Posterior cingulate gyrus (tissue), 11 donors: ENCODE data around the gene RASGRF1.
"Not testable (repeated sequence)": the region's sequence is repeated elsewhere in the genome, so short reads cannot be mapped to it uniquely, and the experiment has no call there.

Source experiments
- DNase-seq, 10 donors: peaks; one replicate each; pipeline versions ENCODE4 v3.0.0 to v3.0.0-alpha.2; 2020 to 2021; ENCODE audit warnings: mixed read lengths in 3 of 10
- intact Hi-C: fragments of 100-400 bp; cut with DNase I; formaldehyde crosslinking; loops from one replicate; pipeline ENCODE4 v1.15.1; 2023

Gene RASGRF1

DNA sequence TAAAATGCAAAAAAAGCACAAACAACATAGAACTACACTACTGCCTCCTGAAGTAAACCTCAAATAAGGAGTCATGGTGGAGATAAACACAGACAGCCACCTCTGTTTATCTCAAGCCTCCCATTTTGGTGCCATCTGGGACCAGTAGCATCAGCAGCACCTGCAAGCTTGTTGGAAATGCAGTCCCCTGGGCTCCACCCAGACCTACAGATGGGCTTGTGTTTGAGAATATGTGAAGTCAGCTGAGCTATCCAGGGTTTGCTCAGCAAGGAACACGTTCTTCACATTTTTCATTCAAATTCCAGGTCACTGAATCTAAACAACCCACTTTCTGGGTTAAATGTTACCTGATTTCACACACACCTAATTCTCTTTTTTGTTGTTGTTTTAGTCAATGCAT, 45.5 kb downstream of the RASGRF1 start:
- intact Hi-C loops, result no loop called here
- peak in 1 of 10 donors; percentile 12 for DNase-seq

GRCh38 chr15:79042213-79042928, 48.2 kb downstream of the RASGRF1 start:
- DNase-seq, result peak in 2 of 10 donors; percentile 16 to 43

DNA sequence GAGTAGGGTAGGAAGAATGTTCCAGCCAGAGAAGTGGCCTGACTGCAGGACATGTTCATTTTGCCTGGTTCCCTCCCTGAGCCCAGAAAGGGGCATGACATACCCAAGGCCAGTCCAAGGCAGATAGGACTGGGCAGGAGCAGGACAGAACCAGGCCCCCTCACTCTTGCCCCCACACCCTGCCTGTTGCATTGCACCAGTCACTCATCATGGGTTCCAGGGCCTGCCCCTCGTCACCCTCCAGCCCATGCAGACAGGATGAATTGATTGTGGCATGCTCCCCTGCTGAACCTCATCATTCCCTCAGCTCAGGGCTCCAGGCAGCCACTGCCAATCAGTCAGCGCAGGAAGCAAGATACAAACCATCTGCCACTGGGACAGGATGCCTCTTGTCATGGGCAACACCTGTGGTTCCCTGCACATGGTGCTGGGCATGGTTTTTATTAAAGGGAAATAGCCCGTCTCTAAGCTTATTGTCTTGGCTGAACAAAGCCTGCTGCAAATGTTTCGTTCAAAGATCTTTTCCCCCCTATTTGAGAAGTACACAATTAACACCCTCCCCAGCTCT, 48.9 kb downstream of the RASGRF1 start:
- peak in 3 of 10 donors; percentile 37 to 57 (median 49) for DNase-seq
- intact Hi-C loops, result no loop called here

More at GRCh38 chr15:79042213-79042928, 48.2 kb downstream of the RASGRF1 start:
- intact Hi-C loops, result no loop called here

DNA sequence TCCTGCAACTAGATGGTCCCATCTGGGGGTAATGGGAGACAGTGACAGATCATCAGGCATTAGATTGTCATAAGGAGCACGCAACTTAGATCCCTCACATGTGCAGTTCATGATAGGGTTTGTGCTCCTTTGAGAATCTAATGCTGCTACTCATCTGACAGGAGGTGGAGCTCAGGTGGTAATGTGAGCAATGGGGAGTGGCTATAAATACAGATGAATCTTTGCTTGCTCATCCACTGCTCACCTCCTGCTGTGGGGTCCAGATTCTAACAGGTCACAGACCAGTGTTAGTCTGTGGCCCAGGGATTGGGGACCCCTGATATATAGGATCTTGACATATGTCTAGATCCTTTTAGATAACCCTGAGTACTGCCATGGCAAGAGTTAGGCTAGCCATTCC, 52.7 kb downstream of the RASGRF1 start:
- peak in 1 of 10 donors; percentile 12 for DNase-seq
- intact Hi-C loops, result no loop called here

GRCh38 chr15:79036323-79036722, 54.3 kb downstream of the RASGRF1 start:
- intact Hi-C loops, result no loop called here
- peak in 1 of 10 donors; percentile 66 for DNase-seq

DNA sequence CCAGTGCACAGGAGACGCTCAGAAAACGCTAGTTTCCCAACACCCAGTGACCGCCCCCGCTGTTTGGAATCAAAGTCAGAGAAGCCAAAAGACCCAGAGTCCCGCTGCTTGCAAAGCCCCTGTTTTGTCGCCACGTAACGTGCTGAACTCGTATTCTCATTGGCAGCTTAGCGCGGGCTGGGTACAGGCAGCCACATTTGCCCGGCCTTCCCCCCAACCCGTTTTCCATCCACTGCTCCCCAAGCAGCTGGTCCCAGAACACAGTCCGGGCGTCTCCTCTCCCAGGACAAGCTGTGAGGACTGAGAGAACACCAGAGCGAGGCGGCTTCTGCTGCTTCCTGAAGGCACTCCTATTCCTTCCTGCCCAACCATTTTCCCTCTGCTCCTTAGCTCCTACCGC, 54.8 kb downstream of the RASGRF1 start:
- peak in 2 of 10 donors; percentile 69 to 70 for DNase-seq
- intact Hi-C loops, result no loop called here

GRCh38 chr15:79035111-79035601, 55.4 kb downstream of the RASGRF1 start:
- intact Hi-C loops, result no loop called here

DNA sequence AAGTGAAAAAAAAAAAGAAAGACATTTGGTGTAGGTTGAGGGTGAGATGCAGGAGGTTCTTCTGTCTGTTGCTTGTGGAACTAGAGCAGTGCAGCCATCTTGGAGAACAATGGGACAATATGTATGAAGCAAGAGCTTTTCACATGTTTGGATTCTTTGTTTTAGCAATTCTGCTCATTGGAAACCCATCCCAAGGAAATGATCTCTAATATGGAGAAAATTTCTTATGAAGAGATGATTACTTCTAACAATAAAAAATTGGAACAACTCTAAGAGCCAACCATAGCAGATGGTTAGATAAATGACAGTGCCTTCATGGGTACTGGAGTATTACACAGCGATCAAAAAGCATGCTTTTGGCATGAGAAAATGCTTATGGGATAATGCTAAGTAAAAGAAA, 56.3 kb downstream of the RASGRF1 start:
- intact Hi-C loops, result no loop called here

More at GRCh38 chr15:79035111-79035601, 55.4 kb downstream of the RASGRF1 start:
- peak in 3 of 10 donors; percentile 37 to 81 (median 67) for DNase-seq

DNA sequence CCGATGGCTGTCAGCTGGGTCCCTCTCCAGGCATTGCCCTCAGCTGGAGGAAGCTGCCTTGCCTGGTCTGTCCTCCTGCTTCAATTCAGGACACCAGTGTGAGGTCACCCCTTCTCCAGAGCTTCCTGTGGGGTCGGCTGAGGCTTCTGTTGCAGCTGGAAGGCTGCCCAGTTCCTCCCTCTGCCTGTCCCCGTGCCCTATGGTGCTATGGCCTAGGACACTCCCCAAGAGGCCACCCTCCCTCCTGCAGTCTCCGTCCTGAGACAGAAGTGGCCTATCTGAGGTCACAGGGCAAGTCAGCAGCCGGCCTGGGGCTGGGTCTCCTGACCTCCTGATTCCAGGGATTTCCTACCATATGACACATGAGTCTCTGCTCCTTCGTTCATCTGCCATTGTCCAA, 57.9 kb downstream of the RASGRF1 start:
- peak in 2 of 10 donors; percentile 57 for DNase-seq
- intact Hi-C loops, result no loop called here

More for the DNA sequence above, 56.3 kb downstream of the RASGRF1 start:
- no peak for DNase-seq

DNA sequence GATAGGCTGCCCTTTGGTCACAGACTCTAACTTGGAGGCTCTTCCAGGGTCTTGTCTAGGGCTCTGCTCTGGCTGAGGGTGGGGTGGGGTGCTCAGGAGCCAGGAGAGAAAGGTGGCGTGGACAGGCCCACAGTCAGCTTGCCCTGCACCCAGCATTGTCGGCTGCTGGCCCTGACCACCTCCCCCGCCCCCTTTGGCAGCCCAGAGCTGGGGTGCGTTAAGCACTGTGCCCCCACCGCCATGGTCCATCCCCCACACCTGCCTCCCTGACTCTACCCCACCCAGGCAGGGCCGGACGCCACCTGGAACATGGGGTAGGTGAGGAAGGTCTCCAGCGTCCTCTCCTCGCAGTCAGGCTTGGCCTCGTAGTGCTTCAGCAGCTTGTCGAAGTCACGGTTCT, 58.8 kb downstream of the RASGRF1 start:
- intact Hi-C loops, result no loop called here
- peak in 2 of 10 donors; percentile 62 to 69 for DNase-seq

- peak in 2 of 10 donors; percentile 63 to 65 for DNase-seq
Measured at GRCh38 chr15:79031201-79031600, 59.4 kb downstream of the RASGRF1 start.

GRCh38 chr15:79030470-79030869, 60.1 kb downstream of the RASGRF1 start:
- intact Hi-C loops, result no loop called here
- DNase-seq, result peak in 1 of 10 donors; percentile 62

More at GRCh38 chr15:79031201-79031600, 59.4 kb downstream of the RASGRF1 start:
- intact Hi-C loops, result no loop called here

DNA sequence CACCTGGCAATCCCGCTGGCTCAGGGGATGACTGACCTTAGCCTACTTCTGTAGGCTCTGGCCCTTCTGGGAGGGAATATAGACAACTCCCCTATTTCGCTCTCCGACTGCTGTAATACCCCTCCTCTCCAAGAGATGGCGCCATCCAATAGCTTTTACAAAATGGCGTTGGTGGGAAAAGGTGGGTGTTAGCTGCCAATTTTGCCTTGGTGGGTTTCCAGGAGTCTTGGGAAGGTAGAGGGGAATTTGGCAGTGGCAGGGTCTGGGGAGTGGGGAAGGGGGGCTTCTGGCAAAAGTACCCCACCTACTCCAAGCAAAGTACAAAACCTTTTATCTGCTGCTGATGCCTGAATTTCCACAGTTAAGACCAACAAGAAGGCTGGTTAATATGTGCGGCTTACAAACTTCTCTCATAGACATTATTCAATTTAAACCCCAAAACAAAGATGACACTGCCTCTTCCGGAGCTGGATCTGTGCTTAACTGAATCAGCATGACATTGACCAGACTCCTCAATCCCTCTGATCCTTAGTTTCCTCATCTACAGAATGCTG, 62.1 kb downstream of the RASGRF1 start:
- intact Hi-C loops, result loop anchor here (1.0 kb wide), 1 partner anchor 156 kb away; no protein-coding TSS in a partner anchor
- peak in 6 of 10 donors; percentile 56 to 78 (median 62) for DNase-seq

DNA sequence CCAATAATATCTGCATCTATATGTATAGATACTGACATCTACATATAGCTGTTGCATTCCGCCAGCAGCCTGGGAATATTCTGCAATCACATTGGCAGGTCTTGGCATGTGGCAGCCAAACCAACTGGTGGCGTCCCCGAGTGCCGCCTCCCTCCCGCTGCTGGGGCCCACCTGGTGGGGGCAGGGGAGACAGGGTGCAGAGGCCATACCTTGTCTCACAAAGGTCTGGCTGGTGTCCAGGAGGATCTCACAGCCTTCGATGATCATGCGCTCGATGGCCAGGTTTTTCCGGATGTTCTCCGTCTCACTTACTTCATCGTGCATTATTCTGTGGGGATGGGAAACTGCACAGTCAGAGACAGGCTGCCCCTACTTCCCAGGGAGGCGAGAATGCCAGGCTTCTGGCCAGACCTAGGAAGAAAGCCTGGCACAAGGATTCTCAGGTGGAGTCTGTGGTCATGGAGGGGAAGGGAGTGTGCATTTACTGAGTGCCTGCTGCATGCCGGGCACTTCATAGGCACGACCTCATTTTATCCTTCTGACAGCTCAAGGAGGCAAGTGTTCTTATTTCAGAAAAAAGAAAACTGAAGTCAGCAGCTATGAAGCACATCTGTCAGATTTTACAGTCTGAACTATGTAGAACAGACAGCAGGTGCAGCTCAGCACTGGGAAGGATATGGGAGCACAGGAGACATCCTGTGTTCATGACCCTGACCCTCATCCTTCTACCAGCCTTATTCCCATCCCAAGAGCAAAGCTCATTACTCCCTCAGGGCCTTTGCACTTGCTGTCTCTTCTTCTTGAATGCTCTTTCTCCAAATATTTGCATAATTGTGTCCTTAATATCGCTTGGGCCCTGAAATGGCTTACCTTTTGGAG, 62.8 kb downstream of the RASGRF1 start:
- peak in 2 of 10 donors; percentile 57 to 77 for DNase-seq
- intact Hi-C loops, result loop anchor here (1.0 kb wide), 1 partner anchor 157 kb away; no protein-coding TSS in a partner anchor

DNA sequence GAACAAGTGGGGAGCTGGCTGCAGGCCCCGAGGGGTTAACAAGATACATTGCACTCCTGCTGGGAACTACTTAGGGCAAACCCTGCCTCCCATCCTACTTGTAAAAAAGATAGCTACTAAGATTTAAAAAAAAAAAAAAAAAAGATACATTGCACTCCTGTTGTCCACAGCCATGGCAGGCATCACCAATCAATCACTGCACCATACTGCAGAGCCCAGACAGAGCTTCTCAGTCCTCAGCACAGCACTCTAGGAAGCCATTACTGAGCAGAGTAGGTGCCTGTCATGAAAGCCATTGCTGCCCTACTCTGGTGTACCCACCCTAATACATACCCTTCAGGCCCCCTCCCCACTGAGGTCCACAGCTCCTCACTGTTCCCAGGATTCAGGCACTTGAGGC, 64.8 kb downstream of the RASGRF1 start:
- intact Hi-C loops, result no loop called here
- DNase-seq, result peak in 1 of 10 donors; percentile 44

DNA sequence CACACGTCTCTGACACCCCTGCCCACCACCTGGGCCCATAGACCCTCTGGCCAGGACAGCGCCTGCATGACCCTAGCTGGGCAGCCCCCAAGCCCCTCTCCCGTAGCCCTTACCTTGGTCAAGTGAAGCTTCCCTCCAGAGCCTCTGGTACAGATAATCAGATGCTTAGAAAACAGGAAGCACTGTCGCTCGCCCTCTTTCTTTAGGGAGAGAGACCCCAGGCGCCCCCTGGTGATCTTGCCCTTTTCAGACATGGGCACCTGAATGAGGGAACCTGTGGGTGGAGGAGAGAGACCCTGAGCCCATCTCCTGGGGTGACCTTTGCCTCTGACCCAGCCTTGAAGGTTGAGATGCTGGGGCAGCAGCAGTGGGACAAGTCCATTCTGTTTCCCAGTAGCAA, 65.4 kb downstream of the RASGRF1 start:
- intact Hi-C loops, result no loop called here
- DNase-seq, result peak in 2 of 10 donors; percentile 64 to 75

GRCh38 chr15:79024493-79024892, 66.1 kb downstream of the RASGRF1 start:
- DNase-seq, intact Hi-C loops: not testable (repeated sequence)

- intact Hi-C loops, result no loop called here
- DNase-seq, result no peak
Measured at GRCh38 chr15:79023918-79024317, 66.7 kb downstream of the RASGRF1 start.

DNA sequence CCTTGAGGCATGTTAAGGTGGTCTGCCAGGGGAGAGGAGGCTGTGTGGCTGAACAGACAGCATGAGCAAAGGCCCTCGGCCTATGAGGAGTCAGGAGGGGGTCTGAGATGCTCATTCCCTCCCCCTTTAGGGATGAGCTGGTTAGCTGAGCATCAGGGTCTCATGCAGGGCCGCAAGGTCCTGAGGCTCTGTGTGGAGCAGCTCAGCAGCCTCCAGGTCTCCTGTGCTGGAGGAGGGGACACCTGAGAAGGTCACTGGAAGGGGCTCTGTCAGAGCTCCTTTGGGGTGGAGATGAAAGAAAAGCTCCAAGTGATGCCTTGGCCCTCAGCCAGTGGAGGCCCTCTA, 67.1 kb downstream of the RASGRF1 start:
- intact Hi-C loops, result no loop called here
- peak in 1 of 10 donors; percentile 39 for DNase-seq

- peak in 2 of 10 donors; percentile 41 to 55 for DNase-seq
- intact Hi-C loops, result no loop called here
Measured at GRCh38 chr15:79018960-79019359, 71.6 kb downstream of the RASGRF1 start.
